Prostate gland (tissue), 2 donors: ENCODE data around the gene OLFM3.

Experiments
- CTCF ChIP-seq, 4 experiments: fragments of 200-600 bp in 2 of 4; fragments of 450-650 bp in 2 of 4; sonication (generic) in 2 of 4; IDR thresholded peaks; 1 replicate in 3 of 4; 2 replicates in 1 of 4; pipeline ENCODE4 v1.5.1; 2016 to 2019; ENCODE audit warnings: antibody characterized with exemption in 4 of 4, mild to moderate bottlenecking in 2 of 4, moderate library complexity in 2 of 4
- POLR2A ChIP-seq: fragments of 450-650 bp; IDR thresholded peaks from one replicate; pipeline ENCODE4 v1.6.1; 2016; ENCODE audit warnings: antibody characterized with exemption, mild to moderate bottlenecking
- POLR2AphosphoS5 ChIP-seq: sonication (generic); formaldehyde crosslinking; IDR thresholded peaks from one replicate; pipeline ENCODE4 v1.6.1; 2017; ENCODE audit warnings: antibody characterized with exemption

- TF ChIP-seq CTCF (IDR thresholded peaks at IDR 0.05) = no peak
- TF ChIP-seq POLR2AphosphoS5 = no peak
- TF ChIP-seq POLR2A = no peak
These were observed 215.4 kb downstream of the OLFM3 start for GRCh38 chr1:101781201-101781831.
